Measurements from ENCODE around the gene RAC3.

- TF ChIP-seq TAF1 (IDR thresholded peaks at IDR 0.05; ENCODE audit: borderline replicate concordance, insufficient read depth, low read length) (no peak), POLR2AphosphoS5 (IDR thresholded peaks at IDR 0.05; ENCODE audit: low read depth, low read length) (no peak), SIN3A (IDR thresholded peaks at IDR 0.05; ENCODE audit: borderline replicate concordance, insufficient read depth, low read length) (no peak), REST (IDR thresholded peaks at IDR 0.05; ENCODE audit: insufficient read depth in 1 of 2, low read depth in 2 of 2, low read length in 2 of 2) (no peak)
Observed at GRCh38 chr17:82060001-82060380, 28.5 kb downstream of the RAC3 start.

Data from PFSK-1 (cell line).